GM12801 (cell line): Measurements from ENCODE around the gene GCNT4.

Experiments used
- CTCF ChIP-seq: IDR thresholded peaks from one replicate; pipeline ENCODE4 v1.5.1; 2011; ENCODE audit warnings: control low read depth; ENCODE audit not compliant: insufficient read length; ENCODE audit errors: extremely low read depth

GCNT4 gene

GRCh38 chr5:75048457-75048953 lies 3.9 kb downstream of the GCNT4 start:
- TF ChIP-seq CTCF: no peak

- TF ChIP-seq CTCF: no peak
Measured at GRCh38 chr5:75047356-75047755, 5.0 kb downstream of the GCNT4 start.

- no peak for TF ChIP-seq CTCF
Measured at GRCh38 chr5:75046366-75047142, 5.8 kb downstream of the GCNT4 start.

GRCh38 chr5:75045071-75045470 lies 7.3 kb downstream of the GCNT4 start:
- TF ChIP-seq CTCF: no peak

- TF ChIP-seq CTCF: no peak
Measured at GRCh38 chr5:75044406-75044805, 8.0 kb downstream of the GCNT4 start.

- no peak for TF ChIP-seq CTCF
Measured at GRCh38 chr5:75043633-75044264, 8.6 kb downstream of the GCNT4 start.

- no peak for TF ChIP-seq CTCF
Measured at GRCh38 chr5:75042522-75042921, 9.8 kb downstream of the GCNT4 start.
